NCI-H146 (cell line): ENCODE data around the gene ARAP2.

Experiments used
- DNase-seq: peaks from one replicate; lab custom pipeline; 2025; lab: John Stamatoyannopoulos, UW

The ARAP2 gene

DNA sequence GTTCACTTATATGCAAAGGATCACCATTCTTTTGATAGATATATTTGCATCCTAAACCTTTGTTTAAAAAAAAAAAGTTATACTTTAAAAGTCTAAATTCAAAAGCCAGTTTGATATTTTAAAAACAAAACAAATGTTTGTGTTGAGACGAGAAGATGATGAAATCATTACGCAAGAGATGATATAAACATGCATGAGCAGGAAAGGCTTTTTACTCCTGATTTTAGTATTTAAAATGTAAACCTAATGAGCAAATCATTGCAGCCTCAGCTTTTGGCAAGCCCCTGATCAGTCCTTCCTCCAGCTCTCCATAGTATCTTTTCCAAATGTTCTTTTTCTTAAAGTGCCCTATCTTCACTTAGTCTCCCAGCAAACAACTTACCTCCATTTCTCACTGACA, 115.6 kb downstream of the ARAP2 start:
- DNase-seq = no peak

GRCh38 chr4:36123906-36124305, 120.4 kb downstream of the ARAP2 start:
- no peak for DNase-seq

DNA sequence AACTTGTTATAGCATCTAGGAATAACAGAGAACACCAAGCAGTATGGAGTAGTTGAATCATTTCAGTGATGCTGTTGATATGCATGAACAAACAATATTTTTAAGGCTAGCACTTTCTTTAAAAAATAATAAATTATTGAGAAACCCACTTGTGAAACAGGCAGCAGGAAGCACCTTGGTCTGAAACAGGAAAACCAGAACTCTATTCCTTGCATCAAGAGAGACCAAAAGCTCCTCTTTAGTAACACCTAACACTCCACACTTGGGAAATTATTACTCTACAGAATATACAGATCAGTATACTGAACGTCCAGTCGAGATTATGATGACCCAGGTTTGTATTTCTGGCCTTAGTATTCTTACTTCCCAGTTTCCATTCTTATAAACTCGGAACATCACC, 129.0 kb downstream of the ARAP2 start:
- DNase-seq = no peak

GRCh38 chr4:36111172-36111571, 133.1 kb downstream of the ARAP2 start:
- DNase-seq = no peak

- no peak for DNase-seq
Observed at GRCh38 chr4:36099509-36099908, 144.8 kb downstream of the ARAP2 start.

GRCh38 chr4:36094995-36095394, 149.3 kb downstream of the ARAP2 start:
- no peak for DNase-seq

GRCh38 chr4:36091997-36092396, 152.3 kb downstream of the ARAP2 start:
- DNase-seq = no peak

GRCh38 chr4:36088542-36088941, 155.8 kb downstream of the ARAP2 start:
- peak; percentile 85 for DNase-seq

DNA sequence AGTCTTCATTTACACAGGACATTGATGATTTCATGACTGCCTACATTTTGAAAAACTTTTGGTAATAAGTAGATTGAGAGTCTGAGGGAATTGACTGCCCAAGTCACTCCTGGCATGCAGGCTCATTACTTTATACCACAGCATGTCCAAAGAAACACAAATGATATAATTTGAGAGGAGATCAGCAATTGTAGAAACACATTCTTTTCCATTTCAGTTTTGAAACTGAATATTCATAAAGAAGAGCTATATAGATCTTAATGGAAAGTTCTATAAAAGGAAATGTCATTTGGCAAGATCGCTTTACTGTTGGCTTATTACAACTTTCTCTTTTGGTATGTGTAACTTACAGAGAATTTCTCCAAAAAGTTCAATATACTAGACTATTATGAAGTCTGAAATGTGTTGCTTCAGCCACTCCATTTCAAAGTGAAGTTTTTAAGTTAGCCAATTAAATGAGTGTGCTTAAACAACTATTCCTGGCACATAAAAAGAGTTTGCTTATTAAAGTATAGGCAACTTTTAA, 158.0 kb downstream of the ARAP2 start:
- no peak for DNase-seq

DNA sequence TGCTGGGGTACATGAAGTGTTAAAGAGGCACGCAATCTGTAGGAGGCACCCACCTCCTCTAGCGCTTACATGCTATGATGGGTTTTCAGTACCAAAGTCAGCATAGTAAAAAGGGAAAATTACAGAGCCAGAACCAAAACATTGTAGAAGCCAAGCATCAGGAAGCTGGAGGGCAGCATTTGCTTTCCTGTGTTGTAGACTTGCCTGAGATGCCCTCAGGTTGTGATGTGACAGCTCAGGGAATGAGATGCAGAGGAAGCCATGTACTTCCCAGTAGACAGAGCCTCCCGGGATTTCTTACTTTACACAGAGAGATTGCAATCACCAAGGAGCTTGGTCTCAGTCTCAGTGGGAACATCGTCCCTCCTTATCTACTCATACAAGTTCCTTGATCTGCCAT, 161.5 kb downstream of the ARAP2 start:
- DNase-seq = no peak

- DNase-seq = no peak
Observed at GRCh38 chr4:36081185-36081584, 163.1 kb downstream of the ARAP2 start.

- DNase-seq = no peak
Observed at GRCh38 chr4:36079666-36080065, 164.6 kb downstream of the ARAP2 start.

DNA sequence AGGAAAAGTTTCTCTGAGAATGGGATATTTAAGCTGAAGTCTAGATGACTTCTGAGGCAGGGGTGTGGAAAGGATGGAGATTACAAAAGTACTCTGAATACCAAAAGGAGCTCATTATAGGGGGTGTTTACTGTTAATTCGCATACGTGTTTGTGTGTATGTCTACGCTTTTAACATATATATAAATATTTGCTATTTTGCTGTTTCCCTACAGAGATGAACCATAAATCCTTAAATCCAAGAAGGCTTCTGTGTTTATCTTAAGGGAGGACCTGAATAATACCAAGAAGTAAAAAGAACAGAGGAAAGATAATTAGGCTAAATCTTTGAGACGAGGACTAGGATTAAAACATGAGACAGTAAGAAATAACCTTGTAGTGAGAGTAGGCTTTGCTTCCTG, 166.0 kb downstream of the ARAP2 start:
- no peak for DNase-seq

GRCh38 chr4:36072529-36072928, 171.8 kb downstream of the ARAP2 start:
- no peak for DNase-seq

- no peak for DNase-seq
Observed at GRCh38 chr4:36067116-36067515, 177.2 kb downstream of the ARAP2 start.

DNA sequence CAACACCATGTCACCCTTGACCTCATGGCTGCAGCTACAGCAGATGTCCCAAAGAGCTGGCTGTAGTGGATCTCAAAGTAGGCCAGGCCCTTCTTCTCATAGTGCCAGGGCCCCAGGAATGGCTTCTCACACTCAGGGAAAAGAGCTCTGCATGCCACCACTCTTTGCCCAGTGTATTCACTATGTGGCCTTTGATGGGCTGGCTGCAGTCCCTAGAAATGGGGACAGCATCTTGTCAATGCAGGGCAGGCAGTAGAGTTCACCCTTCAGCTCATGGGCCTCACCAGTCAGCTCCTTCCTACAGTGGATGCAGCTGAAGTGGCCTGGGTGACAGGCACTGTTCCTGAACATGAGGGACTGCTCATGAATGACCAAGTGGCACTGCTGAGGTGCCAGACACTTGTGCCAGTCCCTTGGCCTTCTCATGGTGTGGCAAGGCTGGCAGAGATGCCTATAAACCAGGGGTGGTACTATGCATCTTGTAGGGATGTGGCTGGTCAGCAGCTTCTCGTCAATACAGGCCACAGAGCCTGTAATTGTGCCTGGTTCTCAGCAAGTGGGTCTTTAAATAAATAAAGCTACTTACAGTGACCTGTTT, 178.9 kb downstream of the ARAP2 start:
- no peak for DNase-seq

- no peak for DNase-seq
Observed at GRCh38 chr4:36064117-36064516, 180.2 kb downstream of the ARAP2 start.

GRCh38 chr4:36056136-36056535, 188.2 kb downstream of the ARAP2 start:
- DNase-seq = no peak

DNA sequence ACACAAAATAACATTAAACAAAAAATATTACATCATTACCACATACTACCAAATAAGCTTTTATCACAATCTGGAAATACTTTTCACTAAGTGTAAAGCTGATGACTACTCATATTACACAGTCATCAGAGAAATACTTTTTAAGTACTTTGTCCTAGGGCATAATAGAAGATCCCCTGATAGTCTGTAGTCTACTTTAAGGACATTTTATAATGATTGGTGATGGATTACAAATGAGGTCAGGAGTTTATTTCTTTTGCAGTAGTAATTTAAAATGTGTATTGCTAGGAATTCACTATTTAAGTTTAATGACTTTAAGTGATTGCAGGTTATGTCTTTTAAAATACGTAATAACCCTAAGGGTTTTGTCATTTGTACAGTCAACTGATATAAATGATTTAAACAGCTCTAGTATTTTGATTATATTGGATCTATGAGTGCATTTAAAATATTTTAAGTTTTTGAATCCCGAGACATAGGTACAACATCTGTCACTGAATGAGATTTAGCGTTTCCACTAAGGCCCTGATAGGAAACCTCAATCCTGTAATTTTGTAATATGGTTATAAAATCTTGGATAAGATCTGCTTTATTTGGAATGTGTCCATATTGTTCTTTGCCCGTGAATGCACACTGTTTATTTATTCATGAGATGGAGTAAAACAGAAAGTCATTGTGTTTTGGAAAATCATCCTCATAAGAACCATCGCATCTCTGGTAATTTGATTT, 189.5 kb downstream of the ARAP2 start:
- no peak for DNase-seq

DNA sequence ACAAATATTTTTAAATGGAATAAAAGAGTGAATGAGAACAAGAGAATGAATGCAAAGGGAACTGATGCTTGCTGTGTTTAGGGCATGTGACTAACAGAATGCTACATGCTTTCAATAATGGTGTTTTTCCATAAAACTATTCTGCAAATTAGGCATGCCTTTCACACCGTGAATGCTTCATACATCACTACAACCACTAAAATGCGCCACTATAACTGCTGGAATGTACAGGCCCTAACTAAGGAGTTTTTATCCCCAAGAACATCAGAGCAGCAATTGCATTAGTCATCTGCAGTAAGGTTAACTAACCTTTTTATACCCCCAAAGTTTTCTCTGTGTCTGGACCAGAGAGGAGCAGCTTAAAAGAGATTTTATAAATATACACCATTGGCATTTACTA, 190.4 kb downstream of the ARAP2 start:
- no peak for DNase-seq

- no peak for DNase-seq
Observed at GRCh38 chr4:36051634-36052033, 192.7 kb downstream of the ARAP2 start.

DNA sequence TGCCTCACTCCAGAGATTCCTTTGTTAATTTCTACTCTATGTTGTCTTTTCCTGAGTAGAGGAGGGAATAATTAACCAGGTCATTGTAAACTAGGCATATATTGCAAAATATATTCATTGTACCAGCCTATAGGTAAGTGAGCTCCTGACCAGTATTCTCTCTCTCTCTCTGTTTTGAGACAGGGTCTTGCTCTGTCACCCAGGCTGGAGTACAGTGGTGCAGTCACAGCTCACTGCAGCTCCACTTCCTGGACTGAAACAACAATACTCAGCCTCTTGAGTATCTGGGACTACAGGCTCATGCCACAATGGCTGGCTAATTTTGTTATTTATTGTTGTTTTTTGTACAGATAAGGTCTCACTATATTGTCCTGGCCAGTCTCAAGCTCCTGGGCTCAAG, 198.3 kb downstream of the ARAP2 start:
- DNase-seq = no peak

GRCh38 chr4:36043901-36044300, 200.4 kb downstream of the ARAP2 start:
- DNase-seq = no peak

DNA sequence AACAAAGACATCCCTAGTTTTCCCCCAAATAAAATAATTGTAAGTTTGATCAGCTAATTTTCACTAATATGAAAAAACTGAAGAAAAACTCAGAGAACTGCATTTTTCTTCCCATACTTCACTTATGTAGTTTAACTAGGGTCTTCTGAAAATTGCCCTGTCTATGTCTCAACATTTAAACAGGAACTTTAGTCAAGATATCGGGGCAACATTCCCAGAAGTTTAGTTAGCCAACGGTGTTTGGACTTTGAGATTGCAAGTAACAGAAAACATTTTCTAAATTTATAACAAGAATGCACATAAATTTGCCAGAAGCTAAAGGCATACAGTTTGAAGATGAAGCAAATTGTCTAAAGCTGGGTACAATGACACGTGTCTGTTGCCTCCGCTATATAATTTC, 201.1 kb downstream of the ARAP2 start:
- no peak for DNase-seq
